EL (cell line): Measurements from ENCODE around the gene NDUFS2.
"Not testable (repeated sequence)": the region's sequence is repeated elsewhere in the genome, so short reads cannot be mapped to it uniquely, and the experiment has no call there.

ENCODE experiments used
- DNase-seq: peaks from one replicate; pipeline ENCODE4 v3.0.0-alpha.2; 2016

NDUFS2 gene

DNA sequence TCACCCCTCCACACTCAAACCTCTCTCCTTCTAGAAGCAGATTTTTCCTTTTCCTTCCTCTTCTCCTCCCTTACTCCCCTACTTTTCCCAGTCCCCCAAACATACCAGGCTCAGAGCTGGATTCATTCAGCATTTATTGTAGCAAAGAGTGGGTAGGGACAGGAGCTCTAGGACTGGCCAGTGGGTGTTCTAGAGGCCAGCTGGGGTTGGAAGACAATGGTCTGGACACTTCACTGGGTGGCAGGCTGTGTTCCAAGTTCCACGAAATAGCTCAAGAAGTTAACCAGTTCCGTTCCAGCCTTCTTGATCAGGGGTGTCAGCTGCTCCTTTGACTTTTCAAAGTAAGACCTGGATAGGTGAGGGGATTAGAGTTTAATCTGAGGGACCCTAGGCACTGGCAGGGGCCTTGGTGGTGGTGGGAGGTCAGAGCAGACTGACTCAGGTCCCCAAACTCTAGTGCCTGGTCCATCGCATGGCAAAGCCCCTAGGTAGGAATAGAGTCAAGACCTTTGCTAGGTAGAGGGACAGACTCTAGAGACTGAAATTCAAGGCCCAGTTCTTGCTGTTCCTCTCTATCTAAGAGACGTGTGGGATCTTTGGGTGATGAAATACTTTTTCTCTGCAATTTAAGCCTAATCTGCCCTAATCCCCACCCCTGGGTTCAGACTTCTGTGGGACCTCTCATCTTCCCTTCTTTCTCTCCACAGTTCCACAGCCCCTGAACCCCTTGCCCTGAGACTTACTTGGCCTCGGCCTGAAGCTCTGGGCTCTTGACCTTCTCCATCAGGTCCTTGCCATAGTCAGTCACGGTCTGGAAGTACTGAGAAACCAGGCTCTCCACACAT is 20.2 kb downstream of the NDUFS2 start:
- DNase-seq, result no peak

DNA sequence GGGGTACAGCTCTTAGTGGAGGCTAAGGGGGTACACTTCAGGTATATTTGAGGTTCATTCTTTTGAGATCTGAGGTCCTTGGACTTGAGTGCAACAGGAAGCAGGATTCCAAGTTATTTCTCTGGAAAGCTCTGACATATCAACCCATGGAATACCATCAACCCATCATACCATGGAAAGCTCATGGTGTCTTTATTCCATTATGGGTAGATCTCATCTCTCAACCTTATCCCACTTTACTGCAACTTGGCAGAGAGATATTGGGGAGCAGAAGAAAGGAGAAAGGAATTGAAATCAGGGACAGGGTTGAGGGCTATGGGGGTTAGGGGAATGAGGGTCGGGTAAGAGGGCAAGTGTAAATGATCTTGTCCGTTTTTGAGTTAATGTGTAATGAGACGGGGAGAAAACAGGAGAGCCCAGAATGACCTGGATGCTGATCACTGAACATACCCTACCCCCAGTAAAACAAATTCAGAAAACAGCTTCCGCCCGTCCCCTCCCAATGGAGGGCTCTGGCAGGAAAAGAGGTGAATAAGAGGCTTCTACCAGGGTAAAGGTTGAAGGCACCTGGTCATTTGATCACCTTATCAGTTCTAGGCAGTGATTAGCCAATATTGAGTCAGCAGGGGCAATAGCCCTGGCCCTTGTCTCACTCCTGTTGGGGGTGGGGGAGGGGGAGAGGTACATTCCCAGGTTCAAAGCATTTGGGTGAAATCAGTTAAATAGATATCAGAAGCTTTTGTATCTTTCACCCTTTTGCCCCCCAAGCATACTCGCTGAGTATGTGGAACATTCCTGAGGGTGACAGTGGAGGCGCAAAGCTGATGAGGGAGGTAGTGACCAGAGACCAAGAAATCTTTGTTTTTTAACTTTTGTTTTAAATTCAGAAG is 21.9 kb downstream of the NDUFS2 start:
- DNase-seq, result no peak

DNA sequence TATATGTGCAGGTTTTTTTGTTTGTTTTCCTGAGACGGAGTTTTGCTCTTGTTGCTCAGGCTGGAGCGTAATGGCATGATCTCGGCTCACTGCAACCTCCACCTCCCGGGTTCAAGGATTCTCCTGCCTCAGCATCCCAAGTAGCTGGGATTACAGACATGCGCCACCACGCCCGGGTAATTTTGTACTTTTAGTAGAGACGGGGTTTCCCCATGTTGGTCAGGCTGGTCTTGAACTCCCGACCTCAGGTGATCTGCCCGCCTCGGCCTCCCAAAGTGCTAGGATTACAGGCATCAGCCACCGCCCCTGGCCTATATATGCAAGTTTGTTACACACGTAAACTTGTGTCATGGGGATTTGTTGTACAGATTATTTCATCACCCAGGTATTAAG is 22.5 kb downstream of the NDUFS2 start:
- not testable (repeated sequence) for DNase-seq

DNA sequence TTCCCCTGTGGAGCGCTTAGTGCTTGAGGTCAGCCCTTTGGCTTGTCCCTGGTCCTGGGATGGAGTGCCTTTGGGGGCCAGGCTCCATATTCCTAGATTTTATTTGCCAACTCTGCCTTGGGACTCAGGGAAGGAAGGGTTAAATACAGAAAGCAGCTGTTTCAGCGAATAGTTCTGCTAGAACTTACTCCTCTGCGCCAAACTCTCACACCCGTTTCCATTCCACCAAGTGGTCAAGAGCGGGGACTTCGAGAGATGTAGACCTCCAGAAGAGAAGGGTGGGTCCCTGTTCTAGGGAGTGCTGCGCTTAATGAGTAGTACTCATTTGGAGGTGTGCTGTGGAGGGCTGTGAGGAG is 23.0 kb downstream of the NDUFS2 start:
- no peak for DNase-seq

DNA sequence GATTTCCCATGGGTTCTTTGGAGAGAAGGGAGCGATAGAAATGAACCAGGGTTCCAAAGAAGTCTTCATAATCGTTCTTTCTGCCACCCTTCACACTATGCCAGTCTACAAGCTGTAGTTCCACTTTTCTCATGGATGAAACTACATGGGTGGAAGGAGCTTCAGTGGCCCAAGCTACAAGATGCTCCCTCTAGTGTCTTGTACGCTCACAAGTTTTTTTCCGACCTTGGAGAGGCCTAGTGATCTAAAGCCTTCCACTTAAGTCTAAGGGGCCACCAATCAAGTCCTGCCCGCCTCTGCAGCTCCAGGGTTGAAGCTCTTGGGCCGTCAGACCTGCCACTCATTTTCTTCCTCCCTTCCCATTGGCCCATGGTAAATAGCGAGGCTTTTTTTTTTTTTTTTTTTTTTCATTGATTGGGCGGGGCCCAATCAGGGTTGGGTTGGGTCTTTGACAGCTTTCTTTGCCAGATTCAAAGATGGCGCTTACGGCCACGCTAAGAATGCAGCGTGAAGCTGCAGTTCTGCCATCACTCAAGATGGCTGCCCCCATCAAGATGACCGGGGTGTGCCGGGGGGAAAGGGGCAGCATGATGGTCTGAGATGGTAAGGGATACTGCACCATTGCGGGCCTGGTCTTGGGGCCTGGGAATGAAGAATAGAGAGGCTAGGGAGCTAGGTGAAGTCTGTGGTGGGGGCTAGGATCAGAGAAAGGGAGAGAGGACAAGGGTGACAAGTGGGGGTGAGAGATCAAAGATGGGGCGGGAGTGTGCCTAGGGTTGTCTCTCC is 23.6 kb downstream of the NDUFS2 start, which contains the start of gene TOMM40L:
TSS of gene TOMM40L (plus strand) at position 527 of the 786 bp plus-strand sequence. CDS start 430 bp downstream, outside the sequence.
- DNase-seq, result peak; percentile 100

DNA sequence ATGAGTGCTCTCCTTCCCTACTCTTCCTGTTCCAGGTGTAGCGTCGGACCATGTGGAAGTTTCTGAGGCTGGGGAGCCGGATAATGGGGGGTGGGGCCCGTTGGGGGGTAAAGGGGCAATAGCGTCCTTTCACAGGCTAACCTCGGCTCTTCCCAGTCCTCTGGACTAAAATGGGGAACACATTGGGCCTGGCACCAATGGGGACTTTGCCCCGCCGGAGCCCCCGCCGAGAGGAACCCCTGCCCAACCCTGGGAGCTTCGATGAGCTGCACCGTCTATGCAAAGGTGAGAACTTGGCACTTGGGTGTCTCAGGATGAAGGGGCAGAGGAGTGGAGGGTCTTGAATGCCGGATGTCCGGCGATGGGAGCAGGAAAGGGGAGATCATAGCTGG is 24.1 kb downstream of the NDUFS2 start:
- DNase-seq, result no peak

DNA sequence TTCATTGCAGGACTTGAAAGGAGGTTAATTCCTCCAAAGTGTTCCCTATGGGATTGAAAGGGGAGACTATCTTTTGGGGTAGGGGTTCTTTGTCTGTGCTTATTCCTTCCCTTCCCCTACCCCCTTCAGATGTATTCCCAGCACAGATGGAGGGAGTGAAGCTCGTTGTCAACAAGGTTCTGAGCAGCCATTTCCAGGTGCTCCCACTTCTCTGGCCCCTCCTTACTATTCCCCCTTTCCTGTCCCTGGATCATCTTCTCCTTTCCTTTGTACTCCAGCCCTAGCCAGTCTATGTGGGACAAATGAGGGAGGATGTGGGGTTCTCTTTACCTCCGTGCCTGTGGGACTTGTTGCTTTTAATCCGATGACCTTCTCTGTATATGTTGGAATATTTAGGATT is 24.6 kb downstream of the NDUFS2 start:
- no peak for DNase-seq

DNA sequence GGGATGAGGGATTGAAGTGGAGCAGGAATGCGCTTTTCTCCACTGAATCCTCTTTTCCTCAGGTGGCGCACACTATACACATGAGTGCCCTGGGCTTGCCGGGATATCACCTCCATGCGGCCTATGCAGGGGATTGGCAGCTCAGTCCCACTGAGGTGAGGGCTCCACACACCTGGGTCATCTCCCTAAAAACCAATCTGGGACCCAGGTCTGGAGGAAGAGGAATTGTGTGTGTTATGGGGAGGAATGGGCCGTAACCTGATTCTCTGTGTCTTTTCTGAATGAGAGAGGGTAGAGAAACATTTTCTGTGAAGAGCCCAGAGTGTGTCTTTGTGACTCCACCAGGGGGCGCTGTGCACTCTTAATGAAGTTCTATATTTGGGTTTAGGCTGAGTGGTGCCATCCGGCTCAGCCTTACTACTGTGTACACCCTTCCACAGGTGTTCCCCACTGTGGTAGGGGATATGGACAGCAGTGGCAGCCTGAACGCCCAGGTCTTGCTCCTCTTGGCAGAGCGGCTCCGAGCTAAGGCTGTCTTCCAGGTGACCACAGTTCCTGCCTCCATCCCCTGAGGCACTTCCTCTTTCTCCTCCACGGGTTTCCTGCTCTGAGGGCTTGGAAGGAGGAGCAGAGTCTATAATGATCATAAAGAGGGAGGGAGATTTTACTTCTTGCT is 25.2 kb downstream of the NDUFS2 start:
- peak; percentile 73 for DNase-seq

DNA sequence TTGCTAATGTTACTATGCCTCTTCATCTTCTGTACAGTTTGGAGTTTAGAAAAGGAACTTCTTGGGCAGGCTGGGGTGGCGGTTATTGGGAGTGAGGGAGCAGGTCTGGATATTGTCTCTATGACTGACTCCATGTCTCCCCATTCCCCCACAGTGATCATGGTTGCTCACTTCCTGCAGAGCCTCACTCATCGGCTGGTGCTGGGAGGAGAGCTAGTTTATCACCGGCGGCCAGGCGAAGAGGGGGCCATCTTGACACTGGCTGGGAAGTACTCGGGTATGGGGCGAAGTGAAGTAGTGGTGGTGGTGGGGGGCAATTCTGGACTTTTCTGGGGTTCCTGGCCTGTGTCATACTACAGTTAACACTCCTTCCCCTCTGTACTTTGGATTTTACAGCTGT is 25.9 kb downstream of the NDUFS2 start:
- DNase-seq, result no peak

DNA sequence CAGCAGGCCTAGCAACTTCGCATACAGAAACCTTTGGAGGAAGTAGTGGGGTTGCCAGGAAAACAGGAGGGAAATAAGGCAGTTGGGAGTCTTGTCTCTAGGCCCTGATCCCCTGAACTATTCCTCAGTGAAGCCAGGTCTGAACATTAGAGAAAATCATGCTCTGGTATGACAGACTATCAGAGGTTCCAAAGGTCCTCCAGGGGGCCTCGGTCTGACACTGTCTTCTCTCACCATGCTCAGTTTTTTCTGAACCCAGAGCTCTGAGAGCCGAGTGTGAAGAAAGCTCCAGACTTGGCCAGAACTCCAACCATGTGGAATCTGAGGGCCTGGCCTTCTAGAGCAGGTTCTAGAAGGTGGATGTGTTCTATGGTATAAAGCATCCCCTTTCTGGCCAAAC is 27.7 kb downstream of the NDUFS2 start:
- DNase-seq, result peak; percentile 13

DNA sequence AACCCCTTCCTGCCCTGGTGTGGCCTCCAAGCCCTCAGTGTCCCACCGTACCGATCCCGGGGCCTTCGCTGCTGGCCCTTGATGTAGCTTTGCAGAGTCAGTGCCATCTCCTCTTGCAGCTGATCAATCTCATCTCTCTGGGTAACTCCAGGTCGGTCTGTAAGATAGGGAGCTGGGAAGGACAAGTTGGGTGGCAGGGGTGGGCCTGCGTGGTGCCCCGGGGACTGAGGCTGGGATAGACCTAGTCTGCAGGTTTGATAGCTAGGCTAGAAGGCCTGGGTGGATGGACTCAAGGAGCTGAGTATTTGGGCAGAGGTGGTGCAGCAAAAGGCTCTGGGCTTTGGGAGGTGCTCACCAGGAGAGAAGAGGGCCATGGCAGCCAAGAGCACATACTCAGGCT is 28.6 kb downstream of the NDUFS2 start:
- DNase-seq, result no peak

DNA sequence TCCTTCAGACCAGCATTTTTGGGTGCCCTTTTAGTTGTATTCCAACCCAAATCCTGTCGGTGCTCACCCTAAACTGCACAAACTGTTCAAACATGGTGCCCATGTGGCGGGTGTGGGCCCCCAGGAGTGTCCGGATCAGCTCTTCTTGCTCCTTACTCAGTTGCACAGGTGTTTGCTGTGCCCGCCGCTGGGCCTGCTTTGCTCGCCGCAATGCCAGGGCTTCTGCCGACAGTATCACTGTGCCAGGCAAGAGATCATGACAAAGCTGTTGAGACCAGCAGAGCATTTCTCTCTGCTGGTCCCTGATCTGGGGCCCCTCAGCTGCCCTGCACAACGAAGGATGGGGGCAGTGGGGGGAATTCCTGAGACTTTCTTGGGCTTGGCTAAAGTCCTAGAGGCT is 30.9 kb downstream of the NDUFS2 start:
- DNase-seq, result no peak

DNA sequence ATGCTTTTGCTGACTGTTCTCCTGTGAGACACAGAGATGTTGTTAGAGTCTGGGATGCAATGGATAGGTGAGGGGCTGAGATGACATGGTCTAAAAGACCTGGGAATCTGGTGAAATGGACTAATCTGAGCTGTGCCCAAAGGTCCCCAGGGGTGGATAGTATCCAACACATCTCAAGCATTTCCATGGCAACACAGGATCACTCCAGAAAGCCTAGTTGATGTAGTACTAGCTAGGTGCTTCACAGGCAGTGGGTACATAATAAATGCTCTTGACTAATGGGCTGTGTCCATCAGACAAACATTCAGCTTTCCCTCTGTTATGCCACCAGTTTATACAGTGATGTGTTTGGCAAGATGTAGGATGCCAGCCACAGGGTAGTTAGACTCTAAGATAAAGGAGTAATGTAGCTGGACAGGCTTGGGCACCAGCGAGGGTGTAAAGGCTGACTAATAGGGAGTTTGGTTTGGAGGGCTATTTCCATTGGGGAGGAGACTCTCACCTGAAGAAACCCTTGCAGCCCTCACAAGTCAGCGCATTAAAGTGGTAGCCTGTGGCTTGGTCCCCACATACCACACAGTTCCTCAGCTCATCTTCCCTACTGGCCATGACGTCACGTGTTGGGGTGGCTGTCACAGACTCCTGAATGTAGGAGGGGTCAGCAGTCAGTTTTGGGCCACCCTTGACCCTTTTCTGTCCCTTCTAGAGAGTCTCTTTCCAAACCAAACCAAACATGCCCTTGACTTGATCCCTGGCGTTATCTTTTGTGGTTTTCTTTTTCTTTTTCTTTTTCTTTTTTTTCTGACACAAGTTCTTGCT is 34.0 kb downstream of the NDUFS2 start:
- no peak for DNase-seq

DNA sequence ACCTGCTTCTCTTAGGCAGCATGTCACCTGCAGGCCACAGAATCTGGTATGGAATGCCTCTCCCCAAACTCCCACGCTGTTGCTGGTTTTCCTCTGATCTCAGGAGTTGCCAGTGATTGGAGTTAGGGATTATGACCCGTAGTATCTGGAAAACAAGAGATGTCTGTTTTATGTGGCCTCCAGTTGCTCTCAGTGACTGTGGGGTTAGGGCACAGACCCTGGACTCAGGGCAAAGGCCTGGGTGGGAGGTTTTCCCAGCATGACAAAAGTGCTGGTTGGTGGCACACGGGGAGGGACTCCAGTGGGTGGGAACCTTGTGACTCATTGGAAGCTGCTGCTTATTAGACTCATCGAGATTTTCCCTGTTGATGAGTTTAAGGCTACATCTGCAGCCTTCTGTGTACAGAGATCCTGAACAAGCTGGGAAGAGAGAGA is 35.9 kb downstream of the NDUFS2 start, which contains the start of gene NR1I3:
TSS of gene NR1I3 (minus strand) at position 165 of the 435 bp plus-strand sequence. CDS start 1,638 bp downstream, outside the sequence.
- DNase-seq, result no peak

DNA sequence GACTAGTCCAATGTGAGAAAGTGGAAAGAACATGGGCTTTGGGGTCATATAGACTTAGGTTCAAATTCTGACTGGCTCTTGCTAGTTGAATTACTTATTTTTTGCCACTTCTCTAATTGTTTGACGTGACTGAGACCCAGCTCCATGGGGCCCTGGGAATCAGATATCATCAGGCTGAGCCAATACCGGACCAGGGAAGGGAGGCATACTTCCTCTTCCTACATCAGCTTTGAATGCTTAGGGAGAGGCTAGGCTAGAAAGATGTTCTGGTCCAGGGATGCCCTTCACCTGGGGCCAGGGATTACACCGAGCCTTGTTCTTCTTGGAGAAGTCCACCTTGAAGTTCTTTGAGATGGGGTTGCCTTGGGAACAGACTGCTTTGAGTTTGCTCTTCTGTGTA is 39.5 kb downstream of the NDUFS2 start:
- DNase-seq, result no peak

DNA sequence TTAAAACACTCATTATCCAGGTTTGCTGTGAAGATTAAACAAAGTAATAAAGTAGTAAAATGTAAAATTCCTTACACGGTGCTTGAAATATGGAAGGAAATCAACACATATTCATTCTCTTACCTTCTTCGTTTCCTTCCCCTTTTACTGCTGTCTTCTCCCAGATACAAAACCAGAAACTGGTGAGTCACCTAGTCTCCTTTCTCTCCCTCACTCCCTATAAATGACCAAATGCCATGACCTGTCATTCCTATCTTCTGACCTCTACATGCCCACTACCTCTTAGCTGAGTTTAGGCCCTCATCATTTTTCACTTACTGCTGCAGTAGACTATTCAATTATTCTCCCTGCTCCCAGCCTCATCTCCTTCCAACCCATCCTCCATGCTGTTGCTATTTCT is 40.1 kb downstream of the NDUFS2 start:
- DNase-seq, result peak; percentile 53

DNA sequence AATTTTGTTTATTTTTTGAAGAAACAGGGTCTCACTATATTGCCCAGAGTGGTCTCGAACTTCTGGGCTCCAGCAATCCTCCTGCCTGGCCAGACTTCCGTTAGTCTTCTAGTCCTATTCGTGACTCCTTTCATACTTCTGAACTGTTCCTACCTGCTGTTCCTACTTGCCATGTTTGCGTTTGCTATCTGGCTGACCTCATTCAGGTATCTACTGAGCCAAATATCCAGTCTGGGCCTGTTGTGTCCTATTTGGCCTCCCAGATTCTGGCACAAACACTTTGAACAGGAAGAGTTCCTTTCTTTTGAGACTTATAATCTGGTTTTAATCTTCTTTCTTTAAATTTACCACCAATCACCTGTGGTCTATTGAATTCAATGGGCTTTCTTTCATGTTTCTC is 42.7 kb downstream of the NDUFS2 start:
- DNase-seq, result no peak

DNA sequence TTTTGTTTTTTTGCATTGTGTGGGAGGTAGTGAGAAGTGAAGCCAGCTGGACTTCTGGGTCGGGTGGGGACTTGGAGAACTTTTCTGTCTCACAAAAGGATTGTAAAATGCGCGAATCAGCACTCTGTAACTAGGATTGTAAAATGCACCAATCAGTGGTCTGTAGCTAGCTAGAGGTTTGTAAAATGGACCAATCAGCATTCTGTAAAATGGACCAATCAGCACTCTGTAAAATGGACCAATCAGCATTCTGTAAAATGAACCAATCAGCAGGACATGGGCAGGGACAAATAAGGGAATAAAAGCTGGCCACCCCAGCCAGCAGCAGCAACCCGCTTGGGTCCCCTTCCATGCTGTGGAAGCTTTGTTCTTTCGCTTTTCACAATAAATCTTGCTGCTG is 47.9 kb downstream of the NDUFS2 start:
- not testable (repeated sequence) for DNase-seq

DNA sequence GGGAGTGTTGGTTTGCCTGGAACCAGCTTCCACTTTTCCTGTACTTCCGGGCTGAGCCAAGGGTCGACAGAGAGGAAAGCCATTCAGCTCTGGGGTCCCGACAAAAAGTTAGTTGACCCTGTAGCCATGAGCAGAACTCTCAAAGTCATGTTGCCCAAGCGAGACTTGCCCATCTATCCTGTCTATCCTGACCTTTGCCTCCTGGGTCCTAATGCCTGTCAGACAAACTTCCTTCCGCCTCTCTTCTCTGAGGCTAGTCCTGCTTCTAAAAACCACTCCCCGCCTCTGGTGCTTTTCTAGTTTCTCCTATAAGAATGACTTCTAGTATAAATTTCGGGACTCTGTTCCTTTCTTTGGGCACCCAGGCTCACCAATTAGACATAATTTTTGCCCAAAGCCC is 48.7 kb downstream of the NDUFS2 start:
- DNase-seq, result no peak

DNA sequence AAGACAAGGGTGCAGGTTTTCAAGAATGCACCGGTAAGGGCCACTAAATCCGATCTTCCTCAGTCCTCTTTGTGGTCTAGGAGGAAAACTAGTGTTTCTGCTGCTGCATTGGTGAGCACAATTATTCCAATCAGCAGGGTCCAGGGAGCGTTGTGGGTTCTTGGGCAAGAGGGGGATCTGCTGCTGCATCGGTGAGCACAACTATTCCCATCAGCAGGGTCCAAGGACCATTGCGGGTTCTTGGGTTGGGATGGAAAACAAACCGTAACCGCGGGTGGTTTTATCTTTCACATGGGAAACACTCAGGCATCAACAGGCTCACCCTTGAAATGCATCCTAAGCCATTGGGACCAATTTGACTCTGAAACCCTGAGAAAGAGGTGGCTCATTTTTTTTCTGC is 49.4 kb downstream of the NDUFS2 start:
- no peak for DNase-seq

DNA sequence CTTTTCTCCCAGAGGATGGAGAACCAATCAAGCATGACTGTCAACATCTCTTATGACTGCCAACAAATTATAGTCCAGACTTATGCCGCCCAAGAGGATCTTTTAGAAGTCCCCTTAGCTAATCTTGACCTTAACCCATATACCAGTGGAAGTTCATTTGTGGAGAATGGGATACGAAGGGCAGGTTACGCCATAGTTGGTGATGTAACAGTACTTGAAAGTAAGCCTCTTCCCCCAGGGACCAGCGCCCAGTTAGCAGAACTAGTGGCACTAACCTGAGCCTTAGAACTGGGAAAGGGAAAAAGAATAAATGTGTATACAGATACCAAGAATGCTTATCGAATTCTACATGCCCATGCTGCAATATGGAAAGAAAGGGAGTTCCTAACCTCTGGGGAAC is 53.1 kb downstream of the NDUFS2 start:
- not testable (repeated sequence) for DNase-seq
